Adipocyte (in vitro differentiated cells): ENCODE data around the gene WLS.
"Not testable (repeated sequence)": the region's sequence is repeated elsewhere in the genome, so short reads cannot be mapped to it uniquely, and the experiment has no call there.

ENCODE experiments used
- DNase-seq: peaks from one replicate; pipeline ENCODE4 v3.0.0-alpha.2; 2015; ENCODE audit warnings: low read depth
- H3K27me3 ChIP-seq: replicated peaks from 2 replicates; pipeline ENCODE4 v1.7.0; 2013; ENCODE audit warnings: mild to moderate bottlenecking, low read length, moderate library complexity; ENCODE audit not compliant: control insufficient read depth, insufficient read depth
- H3K36me3 ChIP-seq: 2 replicates; pipeline ENCODE4 v1.7.0; 2013; ENCODE audit warnings: low read length, mild to moderate bottlenecking, moderate library complexity; ENCODE audit not compliant: control insufficient read depth, insufficient read depth, severe bottlenecking
- H3K4me1 ChIP-seq: 2 replicates; pipeline ENCODE4 v1.7.0; 2013; ENCODE audit warnings: mild to moderate bottlenecking, low read length, moderate library complexity; ENCODE audit not compliant: control insufficient read depth, insufficient read depth
- H3K4me3 ChIP-seq: 2 replicates; pipeline ENCODE4 v1.7.0; 2013; ENCODE audit warnings: mild to moderate bottlenecking, low read length, moderate library complexity
- H3K9ac ChIP-seq: 2 replicates; pipeline ENCODE4 v1.7.0; 2013; ENCODE audit warnings: mild to moderate bottlenecking, low read length, moderate library complexity
- H3K9me3 ChIP-seq: 2 replicates; pipeline ENCODE4 v1.7.0; 2013; ENCODE audit warnings: mild to moderate bottlenecking, low read length, moderate library complexity; ENCODE audit not compliant: control insufficient read depth

Gene WLS

GRCh38 chr1:68232289-68233148, at the start of gene WLS:
Gene WLS, minus strand, starts transcription at chr1:68232523. Its CDS starts 224 bp downstream, at chr1:68232299.
- Histone ChIP-seq H3K36me3 (no peaks in the 10 kb centered on the region), H3K27me3 (no peaks in the 10 kb centered on the region), H3K4me3 (peak within 1 kb of the TSS; percentile 100), H3K4me1 (peaks cover 37% of the 10 kb centered on the region), H3K9me3 (no peaks in the 10 kb centered on the region), H3K9ac (peak within 1 kb of the TSS; percentile 97)
- peak; percentile 95 for DNase-seq

DNA sequence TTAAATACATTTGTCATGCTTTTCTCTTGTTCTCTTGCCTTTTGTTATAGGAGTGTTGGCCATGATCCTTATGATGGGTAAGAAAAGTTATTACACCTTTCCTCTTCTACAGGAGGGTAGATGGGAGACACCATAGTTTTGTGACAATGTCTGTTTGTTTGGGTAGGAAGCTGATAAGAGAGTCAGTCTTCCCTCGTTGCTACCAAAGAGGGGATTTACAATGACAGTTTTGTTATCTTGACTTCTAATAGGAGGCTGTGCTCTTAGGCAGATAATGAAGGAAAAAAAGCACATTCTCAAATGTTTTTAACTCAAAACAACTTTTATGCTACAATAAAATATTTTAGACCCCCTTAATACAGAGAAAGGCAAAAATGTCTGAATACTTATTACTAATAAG, 48.0 kb upstream of the WLS start:
- H3K4me1 ChIP-seq: no peaks in the 10 kb centered on the region
- H3K36me3 ChIP-seq: no peaks in the 10 kb centered on the region
- H3K9ac ChIP-seq: no peak overlapping the region
- no peak for DNase-seq
- H3K27me3 ChIP-seq: no peaks in the 10 kb centered on the region
- H3K4me3 ChIP-seq: no peak overlapping the region
- no peaks in the 10 kb centered on the region for H3K9me3 ChIP-seq

DNA sequence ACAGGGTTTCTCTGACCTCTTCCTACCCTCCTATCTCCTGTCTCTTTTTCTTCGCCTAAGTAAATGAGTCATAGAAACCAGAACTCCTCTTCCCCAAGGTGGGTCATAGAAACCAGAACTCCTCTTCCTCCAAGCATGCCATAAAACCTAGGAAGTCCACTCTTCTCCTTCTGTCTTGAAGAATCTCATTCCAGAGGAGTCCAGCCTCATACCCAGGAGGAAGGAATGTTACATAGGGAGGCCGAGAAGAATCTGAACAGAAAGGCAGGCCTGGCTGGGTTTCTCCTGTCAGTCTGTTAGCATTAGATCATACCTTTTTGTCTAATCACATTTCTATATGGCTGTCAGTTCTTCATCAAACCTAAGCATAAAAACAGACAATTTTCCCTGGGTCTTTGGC, 47.5 kb upstream of the WLS start:
- H3K4me3 ChIP-seq: no peak overlapping the region
- no peak overlapping the region for H3K9ac ChIP-seq
- DNase-seq: no peak
- H3K36me3 ChIP-seq: no peaks in the 10 kb centered on the region
- no peaks in the 10 kb centered on the region for H3K9me3 ChIP-seq
- H3K4me1 ChIP-seq: no peaks in the 10 kb centered on the region
- H3K27me3 ChIP-seq: no peaks in the 10 kb centered on the region

- Histone ChIP-seq H3K9ac (no peak overlapping the region), H3K27me3 (no peaks in the 10 kb centered on the region), H3K4me1 (no peaks in the 10 kb centered on the region), H3K36me3 (no peaks in the 10 kb centered on the region), H3K9me3 (no peaks in the 10 kb centered on the region), H3K4me3 (no peak overlapping the region)
- DNase-seq: no peak
These were observed 45.9 kb upstream of the WLS start for GRCh38 chr1:68278221-68278620.

- Histone ChIP-seq H3K27me3 (no peaks in the 10 kb centered on the region), H3K9ac (no peak overlapping the region), H3K9me3 (no peaks in the 10 kb centered on the region), H3K4me3 (no peak overlapping the region), H3K4me1 (no peaks in the 10 kb centered on the region), H3K36me3 (no peaks in the 10 kb centered on the region)
- no peak for DNase-seq
These were observed 44.1 kb upstream of the WLS start for GRCh38 chr1:68276448-68276847.

- H3K9ac ChIP-seq: no peak overlapping the region
- H3K4me3 ChIP-seq: no peak overlapping the region
- no peaks in the 10 kb centered on the region for H3K9me3 ChIP-seq
- H3K27me3 ChIP-seq: no peaks in the 10 kb centered on the region
- H3K36me3 ChIP-seq: no peaks in the 10 kb centered on the region
- no peak for DNase-seq
- H3K4me1 ChIP-seq: no peaks in the 10 kb centered on the region
These were observed 41.2 kb upstream of the WLS start for GRCh38 chr1:68273530-68273929.

GRCh38 chr1:68271596-68271995, 39.3 kb upstream of the WLS start:
- no peak overlapping the region for H3K4me3 ChIP-seq
- no peaks in the 10 kb centered on the region for H3K9me3 ChIP-seq
- no peak for DNase-seq
- H3K36me3 ChIP-seq: no peaks in the 10 kb centered on the region
- H3K4me1 ChIP-seq: no peaks in the 10 kb centered on the region
- no peak overlapping the region for H3K9ac ChIP-seq
- H3K27me3 ChIP-seq: no peaks in the 10 kb centered on the region

GRCh38 chr1:68270951-68271350, 38.6 kb upstream of the WLS start:
- Histone ChIP-seq H3K9ac (no peak overlapping the region), H3K9me3 (no peaks in the 10 kb centered on the region), H3K4me3 (no peak overlapping the region), H3K27me3 (no peaks in the 10 kb centered on the region), H3K36me3 (no peaks in the 10 kb centered on the region), H3K4me1 (no peaks in the 10 kb centered on the region)
- no peak for DNase-seq

DNA sequence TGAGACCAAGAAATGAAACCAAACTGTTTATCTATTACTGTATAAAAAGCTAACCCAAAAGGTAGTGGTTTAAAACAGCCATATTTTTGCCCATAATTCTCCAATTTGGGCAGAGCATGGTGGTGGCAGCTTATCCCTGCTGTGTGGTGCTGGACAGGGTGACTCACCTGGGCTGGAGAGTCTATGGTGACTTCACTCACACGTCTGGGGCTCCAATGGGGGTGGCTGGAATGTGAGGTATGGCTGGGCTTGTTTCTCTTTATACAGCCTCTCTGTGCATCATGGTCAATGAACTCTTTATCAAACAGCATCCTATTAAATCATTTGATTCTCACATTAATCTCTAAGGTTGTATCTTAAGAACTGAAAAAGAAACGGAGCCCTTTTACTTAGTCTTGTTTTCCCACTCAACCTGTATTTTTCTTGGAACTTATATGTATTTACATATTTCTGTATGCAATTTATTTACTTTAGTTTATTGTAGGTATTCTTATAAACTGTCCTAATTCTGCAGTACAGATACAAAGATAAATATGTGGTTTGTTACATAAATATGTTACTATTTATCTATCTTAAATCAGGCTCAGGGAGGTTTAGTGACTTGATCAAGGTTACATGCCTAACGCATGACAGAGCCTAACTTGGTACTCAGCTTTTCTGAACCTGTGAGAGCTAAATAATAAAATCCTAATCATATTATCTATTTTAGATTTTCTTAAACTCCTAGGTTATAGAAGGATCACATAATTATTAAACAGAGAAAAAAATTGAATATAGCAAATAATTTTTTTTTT, 37.5 kb upstream of the WLS start:
- H3K36me3 ChIP-seq: no peaks in the 10 kb centered on the region
- H3K27me3 ChIP-seq: no peaks in the 10 kb centered on the region
- H3K4me1 ChIP-seq: no peaks in the 10 kb centered on the region
- peak; percentile 57 for DNase-seq
- no peaks in the 10 kb centered on the region for H3K9me3 ChIP-seq
- H3K9ac ChIP-seq: no peak overlapping the region
- H3K4me3 ChIP-seq: no peak overlapping the region

DNA sequence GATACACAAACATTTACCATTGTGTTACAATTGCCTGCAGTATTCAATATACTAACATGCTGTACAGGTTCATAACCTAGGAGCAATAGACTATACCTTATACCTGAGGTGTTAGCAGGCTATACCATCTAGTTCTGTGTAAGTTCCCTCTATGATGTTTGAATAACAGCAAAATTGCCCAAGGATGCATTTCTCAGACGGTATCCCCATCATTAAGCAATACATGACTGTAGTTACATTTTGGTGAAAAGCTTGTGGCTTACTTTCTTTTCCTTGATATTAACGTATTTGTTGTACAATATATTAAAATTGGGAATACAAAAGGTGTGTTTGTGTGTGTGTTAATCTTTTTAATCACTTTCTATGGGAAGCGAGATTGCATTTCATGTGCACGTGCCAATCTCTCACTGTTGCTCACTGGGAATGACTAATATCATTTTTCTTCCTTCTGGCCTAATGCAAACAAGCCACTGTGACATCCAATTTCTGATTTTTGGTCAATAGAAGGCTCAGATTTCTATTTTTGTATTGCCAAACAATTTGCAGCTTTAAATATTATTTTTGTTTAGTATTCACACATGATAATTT, 36.7 kb upstream of the WLS start:
- H3K4me3 ChIP-seq: no peak overlapping the region
- H3K9ac ChIP-seq: no peak overlapping the region
- no peak for DNase-seq
- H3K4me1 ChIP-seq: no peaks in the 10 kb centered on the region
- no peaks in the 10 kb centered on the region for H3K9me3 ChIP-seq
- no peaks in the 10 kb centered on the region for H3K27me3 ChIP-seq
- no peaks in the 10 kb centered on the region for H3K36me3 ChIP-seq

DNA sequence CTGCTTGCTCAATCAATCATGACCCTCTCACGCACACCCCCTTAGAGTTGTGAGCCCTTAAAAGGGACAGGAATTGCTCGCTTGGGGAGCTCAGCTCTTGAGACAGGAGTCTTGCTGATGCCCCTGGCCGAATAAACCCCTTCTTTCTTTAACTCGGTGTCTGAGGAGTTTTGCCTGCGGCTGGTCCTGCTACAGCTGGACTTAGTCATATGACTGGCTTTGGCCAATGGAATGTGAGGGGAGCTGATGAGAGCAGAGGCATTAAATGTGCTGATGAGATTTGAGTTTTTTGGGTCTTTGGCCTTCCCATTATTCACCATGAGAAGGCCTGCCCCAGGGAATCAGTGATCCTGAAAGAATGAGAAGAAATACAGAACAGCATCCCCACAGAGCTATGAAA, 24.5 kb upstream of the WLS start:
- H3K9me3 ChIP-seq, H3K4me3 ChIP-seq, H3K27me3 ChIP-seq, DNase-seq, H3K4me1 ChIP-seq, H3K9ac ChIP-seq, H3K36me3 ChIP-seq: not testable (repeated sequence)
